GM19043 (cell line): ENCODE data around the gene INO80E.
"Not testable (repeated sequence)": the region's sequence is repeated elsewhere in the genome, so short reads cannot be mapped to it uniquely, and the experiment has no call there.

Experiments
- ATAC-seq: cut with Tn5 transposase; IDR thresholded peaks from one replicate; pipeline ENCODE4 v1.9.1; 2021; ENCODE audit warnings: low read depth; ENCODE audit not compliant: unreplicated experiment

INO80E gene

GRCh38 chr16:30030011-30030685 lies 34.1 kb downstream of the INO80E start:
- no peak for ATAC-seq

- no peak for ATAC-seq
Observed at GRCh38 chr16:30030841-30031413, 34.9 kb downstream of the INO80E start, which contains the start of gene TLCD3B. TSS of gene TLCD3B (minus strand) at chr16:30031271. CDS start at chr16:30030527, 744 bp downstream.

- ATAC-seq, result no peak
Observed at GRCh38 chr16:30031477-30031918, 35.5 kb downstream of the INO80E start.

- no peak for ATAC-seq
Observed at GRCh38 chr16:30032083-30032819, 36.2 kb downstream of the INO80E start.

GRCh38 chr16:30033270-30033669 lies 37.2 kb downstream of the INO80E start:
- no peak for ATAC-seq

- no peak for ATAC-seq
Observed at GRCh38 chr16:30040221-30040620, 44.2 kb downstream of the INO80E start.

- ATAC-seq, result not testable (repeated sequence)
Observed at GRCh38 chr16:30040690-30041089, 44.6 kb downstream of the INO80E start.

GRCh38 chr16:30041841-30042240 lies 45.8 kb downstream of the INO80E start:
- ATAC-seq, result no peak

- no peak for ATAC-seq
Observed at GRCh38 chr16:30046178-30046577, 50.1 kb downstream of the INO80E start.

GRCh38 chr16:30046588-30046987 lies 50.5 kb downstream of the INO80E start:
- ATAC-seq, result no peak

GRCh38 chr16:30049871-30050270 lies 53.8 kb downstream of the INO80E start:
- no peak for ATAC-seq

GRCh38 chr16:30051518-30051917 lies 55.5 kb downstream of the INO80E start:
- ATAC-seq, result no peak

- ATAC-seq, result no peak
Observed at GRCh38 chr16:30052671-30053372, 56.8 kb downstream of the INO80E start.

GRCh38 chr16:30053376-30054015 lies 57.5 kb downstream of the INO80E start:
- no peak for ATAC-seq

- ATAC-seq, result no peak
Observed at GRCh38 chr16:30054451-30054850, 58.4 kb downstream of the INO80E start.

- ATAC-seq, result no peak
Observed at GRCh38 chr16:30054959-30055553, 59.0 kb downstream of the INO80E start.
